Mucosa of rectum (tissue), 2 donors: ENCODE measurements around the gene ATP8B2.

Source experiments
- H3K27ac ChIP-seq, 2 donors: one replicate each; pipeline ENCODE4 v1.7.0; 2013; ENCODE audit warnings: inconsistent platforms in 2 of 2, low read depth in 2 of 2, low read length in 2 of 2
- H3K27me3 ChIP-seq, 2 donors: one replicate each; pipeline ENCODE4 v1.7.0; 2013; ENCODE audit warnings: low read length in 2 of 2; ENCODE audit not compliant: control insufficient read depth in 2 of 2, insufficient read depth in 2 of 2
- H3K36me3 ChIP-seq, 2 donors: one replicate each; pipeline ENCODE4 v1.7.0; 2013; ENCODE audit warnings: low read length in 2 of 2; ENCODE audit not compliant: control insufficient read depth in 2 of 2, insufficient read depth in 2 of 2
- H3K4me1 ChIP-seq, 2 donors: one replicate each; pipeline ENCODE4 v1.7.0; 2013; ENCODE audit warnings: low read length in 2 of 2, mild to moderate bottlenecking in 1 of 2; ENCODE audit not compliant: control insufficient read depth in 2 of 2, insufficient read depth in 2 of 2
- H3K4me3 ChIP-seq, 2 donors: one replicate each; pipeline ENCODE4 v1.7.0; 2013; ENCODE audit warnings: low read length in 2 of 2
- H3K9ac ChIP-seq, 2 donors: one replicate each; pipeline ENCODE4 v1.7.0; 2013; ENCODE audit warnings: low read length in 2 of 2, low read depth in 1 of 2, mild to moderate bottlenecking in 1 of 2
- H3K9me3 ChIP-seq, 2 donors: one replicate each; pipeline ENCODE4 v1.7.0; 2013; ENCODE audit warnings: low read length in 2 of 2; ENCODE audit not compliant: control insufficient read depth in 2 of 2
- donor health status: healthy.
- donor health status: Normal muscosa, but diverticular disease.

Gene ATP8B2

DNA sequence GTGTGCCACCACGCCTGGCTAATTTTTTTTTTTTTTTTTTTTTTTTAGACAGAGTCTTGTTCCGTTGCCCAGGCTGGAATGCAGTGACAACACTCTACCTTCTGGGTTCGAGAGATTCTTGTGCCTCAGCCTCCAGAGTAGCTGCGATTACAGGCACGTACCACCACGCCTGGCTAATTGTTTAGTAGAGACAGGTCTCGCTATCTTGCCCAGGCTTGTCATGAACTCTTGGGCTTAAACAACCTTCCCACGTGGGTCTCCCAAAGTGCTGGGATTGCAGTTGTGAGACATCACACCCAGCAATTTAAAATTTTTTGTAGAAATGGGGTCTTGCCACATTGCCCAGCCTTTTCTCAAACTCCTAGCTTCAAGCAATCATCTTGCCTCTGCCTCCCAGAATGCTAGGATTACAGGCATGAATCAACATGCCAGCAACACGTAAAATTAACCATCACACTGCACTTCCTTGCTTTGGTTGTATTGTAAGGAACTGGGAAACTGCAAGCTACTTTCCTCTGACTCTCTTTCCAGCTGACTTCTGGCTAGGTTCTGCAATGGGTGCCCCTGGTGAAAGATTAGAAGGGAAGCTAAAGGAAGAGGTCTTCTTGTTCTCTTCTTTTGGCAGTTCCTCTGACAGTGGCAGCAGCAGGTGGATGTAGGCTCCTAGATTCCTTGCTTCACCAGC lies 65.9 kb downstream of the ATP8B2 start:
- no peak overlapping the region for H3K4me3 ChIP-seq
- no peak overlapping the region for H3K9ac ChIP-seq
- H3K36me3 ChIP-seq: no peaks in the 10 kb centered on the region
- no peaks in the 10 kb centered on the region for H3K27me3 ChIP-seq
- H3K27ac ChIP-seq: no peak overlapping the region
- peaks cover 4 to 12% of the 10 kb centered on the region in 2 donors for H3K4me1 ChIP-seq
- no peaks in the 10 kb centered on the region for H3K9me3 ChIP-seq

DNA sequence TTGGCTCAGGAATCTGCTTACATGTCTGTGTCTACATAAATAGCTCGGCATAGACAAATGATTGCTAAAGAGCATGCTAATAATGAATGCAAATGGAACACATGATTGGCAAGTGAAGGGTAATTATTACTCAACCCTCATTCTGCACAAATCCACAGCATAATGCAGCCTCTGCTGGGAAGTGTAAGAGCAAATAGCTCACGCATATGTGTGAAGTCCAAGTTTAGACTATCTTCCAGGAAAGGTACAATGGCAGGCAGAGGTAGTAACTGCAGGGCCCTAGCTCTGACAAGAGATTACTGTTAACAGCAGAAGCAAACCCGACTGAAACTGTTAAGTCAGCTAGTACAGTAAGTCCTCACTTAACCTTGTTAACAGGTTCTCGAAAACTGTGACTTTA lies 72.8 kb downstream of the ATP8B2 start:
- Histone ChIP-seq H3K4me3 (no peak overlapping the region), H3K9ac (no peak overlapping the region), H3K27me3 (no peaks in the 10 kb centered on the region), H3K27ac (no peak overlapping the region), H3K36me3 (no peaks in the 10 kb centered on the region), H3K9me3 (no peaks in the 10 kb centered on the region), H3K4me1 (peaks cover 0 to 4% of the 10 kb centered on the region in 2 donors)

DNA sequence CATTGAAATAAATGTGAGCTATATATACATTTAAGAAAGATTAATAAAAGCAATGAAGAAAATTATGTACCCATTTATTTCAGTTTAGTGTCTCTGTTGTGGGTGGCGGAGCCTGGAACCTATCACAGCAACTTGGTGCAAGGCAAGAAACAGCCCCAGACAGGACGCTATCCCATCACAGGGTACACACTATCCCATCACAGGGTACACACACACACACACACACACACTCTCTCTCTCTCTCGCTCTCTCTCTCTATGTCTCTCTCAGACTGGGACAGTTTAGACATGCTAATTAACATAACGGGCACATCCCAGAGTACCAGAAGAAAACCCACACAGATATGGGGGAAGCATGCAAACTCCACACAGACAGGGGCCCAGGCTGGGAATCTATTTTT lies 73.4 kb downstream of the ATP8B2 start:
- no peak overlapping the region for H3K9ac ChIP-seq
- H3K9me3 ChIP-seq: no peaks in the 10 kb centered on the region
- H3K27ac ChIP-seq: no peak overlapping the region
- H3K27me3 ChIP-seq: no peaks in the 10 kb centered on the region
- no peaks in the 10 kb centered on the region for H3K36me3 ChIP-seq
- H3K4me3 ChIP-seq: no peak overlapping the region
- peaks cover 0 to 6% of the 10 kb centered on the region in 2 donors for H3K4me1 ChIP-seq

GRCh38 chr1:154400381-154400801 lies 75.1 kb downstream of the ATP8B2 start:
- no peaks in the 10 kb centered on the region for H3K27me3 ChIP-seq
- H3K9ac ChIP-seq: no peak overlapping the region
- no peaks in the 10 kb centered on the region for H3K36me3 ChIP-seq
- no peak overlapping the region for H3K4me3 ChIP-seq
- H3K4me1 ChIP-seq: peaks cover 6 to 18% of the 10 kb centered on the region in 2 donors
- H3K9me3 ChIP-seq: no peaks in the 10 kb centered on the region
- H3K27ac ChIP-seq: no peak overlapping the region
